Measurements from ENCODE around the gene FAM174C.
"Not testable (repeated sequence)": the region's sequence is repeated elsewhere in the genome, so short reads cannot be mapped to it uniquely, and the experiment has no call there.

The FAM174C gene

GRCh38 chr19:1317274-1318003 is 42.1 kb downstream of the FAM174C start:
- no peak for DNase-seq (ENCODE audit: low read depth)
- H3K4me3 ChIP-seq (ENCODE audit: low read length) = no peak overlapping the region
- TF ChIP-seq, protein P1, sequence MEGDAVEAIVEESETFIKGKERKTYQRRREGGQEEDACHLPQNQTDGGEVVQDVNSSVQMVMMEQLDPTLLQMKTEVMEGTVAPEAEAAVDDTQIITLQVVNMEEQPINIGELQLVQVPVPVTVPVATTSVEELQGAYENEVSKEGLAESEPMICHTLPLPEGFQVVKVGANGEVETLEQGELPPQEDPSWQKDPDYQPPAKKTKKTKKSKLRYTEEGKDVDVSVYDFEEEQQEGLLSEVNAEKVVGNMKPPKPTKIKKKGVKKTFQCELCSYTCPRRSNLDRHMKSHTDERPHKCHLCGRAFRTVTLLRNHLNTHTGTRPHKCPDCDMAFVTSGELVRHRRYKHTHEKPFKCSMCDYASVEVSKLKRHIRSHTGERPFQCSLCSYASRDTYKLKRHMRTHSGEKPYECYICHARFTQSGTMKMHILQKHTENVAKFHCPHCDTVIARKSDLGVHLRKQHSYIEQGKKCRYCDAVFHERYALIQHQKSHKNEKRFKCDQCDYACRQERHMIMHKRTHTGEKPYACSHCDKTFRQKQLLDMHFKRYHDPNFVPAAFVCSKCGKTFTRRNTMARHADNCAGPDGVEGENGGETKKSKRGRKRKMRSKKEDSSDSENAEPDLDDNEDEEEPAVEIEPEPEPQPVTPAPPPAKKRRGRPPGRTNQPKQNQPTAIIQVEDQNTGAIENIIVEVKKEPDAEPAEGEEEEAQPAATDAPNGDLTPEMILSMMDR (conservative IDR thresholded peaks at IDR 0.05; ENCODE audit: low read length) = no peak

DNA sequence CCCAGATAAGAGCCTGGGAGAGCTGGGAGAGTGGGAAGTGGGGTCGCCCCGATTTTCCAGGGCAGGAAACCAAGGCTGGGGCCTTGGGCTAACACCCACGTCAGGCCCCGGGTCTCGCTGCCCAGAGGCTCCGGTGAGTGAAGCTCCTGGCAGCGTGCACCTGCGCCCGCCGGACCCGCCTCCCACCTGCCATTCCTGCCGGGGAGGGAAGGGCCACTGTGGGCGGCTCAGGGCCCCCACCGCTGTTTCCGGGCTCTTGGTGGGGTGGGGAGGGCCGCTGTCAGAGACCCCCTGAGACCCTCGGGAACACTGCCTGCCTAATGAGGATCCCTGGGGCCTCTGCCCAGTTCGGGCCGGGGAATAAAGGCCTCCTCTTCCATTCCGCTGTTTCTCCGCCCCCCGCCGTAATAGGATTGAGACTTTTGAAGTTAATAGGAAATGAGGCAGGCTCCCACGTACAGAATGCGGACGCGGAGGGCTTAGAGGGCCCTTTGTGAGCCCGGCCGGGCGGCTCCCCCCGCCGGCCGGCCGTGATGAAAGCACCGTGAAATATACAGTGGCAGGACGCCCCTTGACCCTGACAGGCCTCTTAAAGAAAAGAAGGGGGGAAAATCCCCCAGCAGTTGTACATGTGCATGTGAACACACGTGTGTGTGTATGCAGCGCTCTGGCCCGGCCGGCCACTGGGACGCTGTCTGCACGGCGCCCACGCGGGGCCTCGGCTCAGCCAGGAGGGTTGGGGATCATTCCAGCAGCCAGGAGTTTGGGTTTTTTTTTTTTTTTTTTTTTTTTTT is 43.5 kb downstream of the FAM174C start:
- no peak overlapping the region for H3K4me3 ChIP-seq (ENCODE audit: low read length)
- TF ChIP-seq, protein P1 (conservative IDR thresholded peaks at IDR 0.05; ENCODE audit: low read length) = no peak
- DNase-seq (ENCODE audit: low read depth) = no peak

GRCh38 chr19:1320282-1320650 is 44.9 kb downstream of the FAM174C start:
- not testable (repeated sequence) for DNase-seq (ENCODE audit: low read depth); H3K4me3 ChIP-seq (ENCODE audit: low read length)

GRCh38 chr19:1321539-1321938 is 46.2 kb downstream of the FAM174C start:
- H3K4me3 ChIP-seq (ENCODE audit: low read length) = no peak overlapping the region
- TF ChIP-seq, protein P1 (conservative IDR thresholded peaks at IDR 0.05; ENCODE audit: low read length) = no peak
- no peak for DNase-seq (ENCODE audit: low read depth)

GRCh38 chr19:1322198-1322981 is 47.1 kb downstream of the FAM174C start:
- no peak overlapping the region for H3K4me3 ChIP-seq (ENCODE audit: low read length)
- TF ChIP-seq, protein P1 (conservative IDR thresholded peaks at IDR 0.05; ENCODE audit: low read length) = no peak
- DNase-seq (ENCODE audit: low read depth) = no peak

DNA sequence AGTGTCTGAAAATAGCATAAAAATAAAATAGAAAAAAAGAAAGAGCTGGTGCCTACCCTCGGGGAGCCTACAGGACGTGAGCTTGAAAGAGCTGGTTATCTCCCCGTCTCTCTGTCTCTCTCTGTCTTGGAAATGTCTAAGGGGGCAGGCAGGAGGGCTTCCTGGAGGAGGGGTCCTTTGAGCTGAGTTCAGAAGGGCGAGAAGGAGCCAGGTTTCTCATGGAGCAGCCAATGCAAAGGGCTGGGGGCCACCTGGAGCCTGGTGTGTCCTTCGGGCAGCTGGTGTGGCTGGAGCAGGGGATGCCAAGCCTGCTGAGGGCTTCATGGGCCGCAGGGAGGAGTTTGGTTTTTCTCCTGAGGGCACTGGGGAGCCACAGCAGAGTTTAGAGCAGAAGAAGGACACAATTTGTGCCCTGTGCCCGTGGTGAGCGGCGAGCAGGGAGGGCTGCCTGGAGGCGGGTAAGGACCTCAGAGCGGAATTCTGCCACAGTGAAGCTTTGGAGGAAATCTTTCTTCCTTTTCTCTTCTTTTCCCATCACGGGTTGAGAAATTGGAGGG is 49.0 kb downstream of the FAM174C start:
- DNase-seq (ENCODE audit: low read depth) = no peak
- no peak overlapping the region; the same call in 1 of the 2 replicates for H3K4me3 ChIP-seq (ENCODE audit: low read length)
- TF ChIP-seq, protein P1 (conservative IDR thresholded peaks at IDR 0.05; ENCODE audit: low read length) = no peak

Data from AG10803 (cell line).